ENCODE data around the gene PUS7.

- TF ChIP-seq CTCF (IDR thresholded peaks at IDR 0.05; ENCODE audit: low read depth, low read length, missing input control) (no peak), ZBTB33 (IDR thresholded peaks at IDR 0.05) (no peak), YY1 (IDR thresholded peaks at IDR 0.05) (no peak), MAX (IDR thresholded peaks at IDR 0.05) (no peak), JUND (IDR thresholded peaks at IDR 0.05) (no peak), NR2F2 (IDR thresholded peaks at IDR 0.05) (no peak), ATF3 (IDR thresholded peaks at IDR 0.05) (no peak), GABPA (IDR thresholded peaks at IDR 0.05 in 1 of 2, conservative IDR thresholded peaks at IDR 0.05 in 1 of 2) (no peak), TAF1 (conservative IDR thresholded peaks at IDR 0.05) (no peak), RAD21 (IDR thresholded peaks at IDR 0.05) (no peak), REST (IDR thresholded peaks at IDR 0.05) (no peak), SP1 (IDR thresholded peaks at IDR 0.05) (no peak), RXRA (IDR thresholded peaks at IDR 0.05) (no peak), FOXA1 (IDR thresholded peaks at IDR 0.05) (no peak)
Measured at GRCh38 chr7:105530546-105530945, 8.5 kb upstream of the PUS7 start.

All from liver (tissue), 3 donors.